HEK293T (cell line): Measurements from ENCODE around the gene C12orf76.

Experiments used
- CTCF ChIA-PET: fragments of 350-600 bp; formaldehyde crosslinking; extraction: SDS; loops from one replicate; lab custom pipeline; 2021; ENCODE audit warnings: antibody characterized with exemption, inconsistent platforms; lab: Yijun Ruan, JAX
- POLR2A ChIA-PET: fragments of 350-600 bp; formaldehyde crosslinking; extraction: SDS; loops from one replicate; lab custom pipeline; 2020; ENCODE audit warnings: antibody characterized with exemption, inconsistent platforms; lab: Yijun Ruan, JAX
- DNase-seq: peaks from one replicate; pipeline ENCODE4 v3.0.0; 2012; ENCODE audit warnings: mixed read lengths; ENCODE audit errors: extremely low spot score
- ARNT ChIP-seq: fragments of 450-650 bp; IDR thresholded peaks from 2 replicates; pipeline ENCODE4 v1.6.1; 2017; ENCODE audit warnings: mild to moderate bottlenecking
- BHLHE40 ChIP-seq: fragments of 450-650 bp; IDR thresholded peaks from 2 replicates; pipeline ENCODE4 v1.6.1; 2016; ENCODE audit warnings: mild to moderate bottlenecking, moderate library complexity, borderline replicate concordance
- CTBP1 ChIP-seq: fragments of 450-650 bp; IDR thresholded peaks from 2 replicates; pipeline ENCODE4 v1.6.1; 2016; ENCODE audit warnings: borderline replicate concordance
- ELF4 ChIP-seq: fragments of 450-650 bp; IDR thresholded peaks from 2 replicates; pipeline ENCODE4 v1.6.1; 2017; ENCODE audit warnings: antibody characterized with exemption
- FOXA1 ChIP-seq: fragments of 450-650 bp; IDR thresholded peaks from 2 replicates; pipeline ENCODE4 v1.6.1; 2016; ENCODE audit warnings: mild to moderate bottlenecking
- FOXK2 ChIP-seq: fragments of 450-650 bp; IDR thresholded peaks from 2 replicates; pipeline ENCODE4 v1.6.1; 2016; ENCODE audit warnings: mild to moderate bottlenecking
- FOXM1 ChIP-seq: fragments of 450-650 bp; IDR thresholded peaks from 2 replicates; pipeline ENCODE4 v1.6.1; 2017; ENCODE audit warnings: mild to moderate bottlenecking, borderline replicate concordance
- HDGF ChIP-seq: fragments of 450-650 bp; IDR thresholded peaks from 2 replicates; pipeline ENCODE4 v1.6.1; 2017; ENCODE audit warnings: antibody characterized with exemption, borderline replicate concordance
- L3MBTL2 ChIP-seq: fragments of 450-650 bp; conservative IDR thresholded peaks from 2 replicates; pipeline ENCODE4 v1.6.1; 2016; ENCODE audit warnings: mild to moderate bottlenecking
- LEF1 ChIP-seq: fragments of 450-650 bp; IDR thresholded peaks from 2 replicates; pipeline ENCODE4 v1.6.1; 2017; ENCODE audit warnings: mild to moderate bottlenecking, borderline replicate concordance
- NFRKB ChIP-seq: fragments of 450-650 bp; IDR thresholded peaks from 2 replicates; pipeline ENCODE4 v1.6.1; 2016; ENCODE audit warnings: mild to moderate bottlenecking, moderate library complexity
- SP1 ChIP-seq: fragments of 450-650 bp; IDR thresholded peaks from 2 replicates; pipeline ENCODE4 v1.6.1; 2017
- SUZ12 ChIP-seq: fragments of 450-650 bp; IDR thresholded peaks from 2 replicates; pipeline ENCODE4 v1.6.1; 2016; ENCODE audit warnings: mild to moderate bottlenecking
- TARDBP ChIP-seq: fragments of 450-650 bp; IDR thresholded peaks from 2 replicates; pipeline ENCODE4 v1.6.1; 2016
- ZNF384 ChIP-seq: fragments of 450-650 bp; IDR thresholded peaks from 2 replicates; pipeline ENCODE4 v1.6.1; 2016
- TF ChIP-seq, protein P1 (sequence below): fragments of 450-650 bp; IDR thresholded peaks from 2 replicates; pipeline ENCODE4 v1.6.1; 2016

Gene C12orf76

DNA sequence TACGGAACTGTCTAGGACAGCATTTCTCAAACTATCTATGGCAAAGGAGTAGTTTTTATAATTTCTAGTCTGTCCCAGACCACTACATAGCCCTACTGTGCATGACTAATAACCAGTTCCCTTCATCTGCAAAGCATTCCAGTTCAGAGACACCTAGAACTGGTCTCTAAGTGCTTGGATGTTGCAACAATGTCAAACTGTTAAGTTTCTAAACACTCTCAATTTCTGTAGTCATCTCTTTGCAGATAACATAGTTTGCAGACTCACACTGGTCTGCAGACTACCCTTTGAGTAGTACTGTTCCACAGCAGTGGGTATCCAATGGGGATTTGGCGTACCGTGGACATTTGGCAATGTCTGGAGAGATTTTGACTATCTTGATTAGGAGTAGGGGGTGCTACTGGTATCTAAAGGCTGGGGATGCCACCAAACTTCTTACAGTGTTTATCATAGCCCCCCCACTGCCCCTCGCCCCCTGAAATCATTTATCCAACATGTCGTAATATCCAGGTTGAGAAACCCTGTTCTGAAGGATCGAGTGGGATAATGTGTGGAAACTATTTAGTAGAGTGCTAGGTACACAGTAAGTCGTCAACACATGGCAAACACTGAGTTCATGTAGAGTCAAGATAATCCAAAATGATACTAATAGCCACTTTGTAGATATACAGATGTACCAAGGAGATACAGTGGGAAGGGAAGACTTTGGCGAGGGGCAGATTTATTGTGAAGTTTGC lies 1.7 kb downstream of the C12orf76 start:
- CTCF ChIA-PET, result interaction anchor here (0.6 kb wide), 1 partner anchor 53 kb away, joined by 3 read pairs; no protein-coding TSS in a partner anchor
- no peak for DNase-seq
- TF ChIP-seq FOXK2 (no peak), ZNF384 (no peak), ARNT (no peak), NFRKB (no peak), TARDBP (no peak), FOXM1 (no peak), BHLHE40 (no peak), ELF4 (no peak), FOXA1 (no peak), HDGF (no peak), SUZ12 (no peak), L3MBTL2 (no peak), LEF1 (no peak)
- TF ChIP-seq, protein P1, sequence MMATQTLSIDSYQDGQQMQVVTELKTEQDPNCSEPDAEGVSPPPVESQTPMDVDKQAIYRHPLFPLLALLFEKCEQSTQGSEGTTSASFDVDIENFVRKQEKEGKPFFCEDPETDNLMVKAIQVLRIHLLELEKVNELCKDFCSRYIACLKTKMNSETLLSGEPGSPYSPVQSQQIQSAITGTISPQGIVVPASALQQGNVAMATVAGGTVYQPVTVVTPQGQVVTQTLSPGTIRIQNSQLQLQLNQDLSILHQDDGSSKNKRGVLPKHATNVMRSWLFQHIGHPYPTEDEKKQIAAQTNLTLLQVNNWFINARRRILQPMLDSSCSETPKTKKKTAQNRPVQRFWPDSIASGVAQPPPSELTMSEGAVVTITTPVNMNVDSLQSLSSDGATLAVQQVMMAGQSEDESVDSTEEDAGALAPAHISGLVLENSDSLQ, result no peak
- POLR2A ChIA-PET, result no interaction called here

DNA sequence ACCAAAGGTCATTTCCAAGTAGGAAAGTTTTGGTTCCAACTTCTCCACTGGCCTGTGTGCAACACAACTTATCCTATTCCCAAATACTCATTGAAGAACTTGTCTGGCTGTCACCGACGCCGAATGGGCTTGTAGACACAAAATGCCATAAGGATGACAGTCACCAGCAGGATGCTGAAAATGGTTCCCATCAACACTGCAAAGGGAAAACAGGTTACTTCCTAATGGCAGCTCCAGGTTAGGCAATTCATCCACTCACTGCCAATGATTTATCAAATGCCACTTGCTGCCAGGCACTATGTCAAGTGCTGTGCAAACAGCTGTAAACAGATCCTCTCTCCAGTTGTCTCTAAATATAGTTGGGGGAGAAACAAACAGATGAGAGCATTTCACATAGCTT lies 6.1 kb downstream of the C12orf76 start:
- POLR2A ChIA-PET, result no interaction called here
- DNase-seq, result no peak
- CTCF ChIA-PET, result no interaction called here
- TF ChIP-seq L3MBTL2 (no peak), ZNF384 (no peak), CTBP1 (no peak), SP1 (no peak), FOXM1 (no peak), LEF1 (no peak), ELF4 (no peak), FOXK2 (no peak), ARNT (no peak), BHLHE40 (no peak), TARDBP (no peak), SUZ12 (no peak), NFRKB (no peak), HDGF (no peak), FOXA1 (no peak)
- TF ChIP-seq, protein P1, result no peak

DNA sequence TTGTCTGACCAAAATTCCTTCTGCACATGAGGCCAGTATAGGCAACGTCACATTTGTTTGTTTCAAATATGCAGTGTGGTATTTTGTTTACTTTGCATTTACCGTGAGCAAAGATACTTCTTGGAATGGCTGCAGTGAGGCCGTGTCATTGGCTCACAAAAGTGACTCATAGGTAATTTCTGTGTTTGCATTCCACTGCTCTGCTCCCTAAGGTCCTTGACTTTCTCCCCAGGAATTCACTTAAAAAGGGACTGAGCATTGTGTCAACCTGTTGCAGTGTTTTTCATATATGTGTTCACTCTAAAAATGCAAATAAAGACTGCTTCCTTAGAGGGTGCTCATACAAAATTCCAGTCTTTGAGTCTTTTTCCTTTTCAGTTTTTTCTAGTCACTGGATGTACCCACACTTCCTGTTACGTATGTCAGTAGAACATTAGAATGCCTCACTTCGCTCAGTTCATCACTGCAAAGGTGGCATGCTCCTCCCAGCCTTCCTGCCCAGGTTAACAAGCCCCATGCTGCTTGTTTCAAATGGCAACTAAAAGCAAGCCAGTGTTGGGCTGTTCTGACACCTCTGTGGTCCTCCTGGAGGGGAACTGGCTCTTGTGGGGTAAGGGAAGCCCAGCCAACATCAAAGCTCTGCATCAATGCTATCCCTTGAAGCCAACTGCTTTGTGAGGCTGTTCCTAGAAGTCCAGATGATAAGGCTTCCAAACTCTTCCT lies 9.1 kb downstream of the C12orf76 start:
- no peak for TF ChIP-seq HDGF
- TF ChIP-seq CTBP1, result no peak
- no peak for TF ChIP-seq ARNT
- no peak for TF ChIP-seq BHLHE40
- TF ChIP-seq SUZ12, result no peak
- DNase-seq, result no peak
- ChIA-PET POLR2A (no interaction called here), CTCF (interaction anchor here (0.6 to 1.2 kb wide), 2 partner anchors 15 to 385 kb away, joined by 3 to 4 read pairs; no protein-coding TSS in a partner anchor)

DNA sequence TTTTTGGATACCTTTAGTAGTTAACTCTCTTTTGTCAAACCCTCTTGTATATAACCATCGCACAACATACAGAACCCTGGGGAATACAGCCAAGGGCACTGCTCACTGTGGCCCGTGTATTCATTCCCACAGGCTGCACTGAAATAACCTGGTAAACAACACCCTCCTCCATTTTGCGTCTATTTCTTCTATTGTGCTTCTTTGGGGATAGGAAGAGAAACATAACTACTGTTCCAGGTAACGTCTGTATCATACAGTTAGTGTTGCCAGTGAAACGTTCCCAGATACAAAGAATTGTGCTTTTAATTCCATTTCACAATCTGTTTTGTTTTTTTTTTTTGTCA lies 9.6 kb downstream of the C12orf76 start:
- ChIA-PET POLR2A (no interaction called here), CTCF (no interaction called here)
- TF ChIP-seq HDGF (no peak), SP1 (no peak), CTBP1 (no peak)
- no peak for DNase-seq

DNA sequence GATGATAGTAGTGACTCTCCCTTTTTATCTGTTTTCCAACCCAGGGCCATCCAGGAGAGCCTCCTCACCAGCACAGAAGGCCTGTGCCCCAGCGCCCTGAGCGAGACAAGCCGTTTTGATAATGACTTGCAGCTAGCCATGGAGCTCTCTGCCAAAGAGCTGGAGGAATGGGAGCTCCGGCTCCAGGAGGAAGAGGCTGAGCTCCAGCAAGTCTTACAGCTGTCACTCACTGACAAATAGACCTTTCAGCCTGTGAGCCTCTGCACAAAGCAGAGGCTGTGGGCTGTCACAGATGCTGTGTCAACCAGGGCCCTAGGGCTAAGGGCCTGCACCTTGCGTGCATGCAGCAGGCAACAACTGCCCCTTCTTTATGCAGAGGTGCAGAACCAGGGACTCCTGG lies 11.0 kb downstream of the C12orf76 start:
- ChIA-PET CTCF (interaction anchor here (0.8 kb wide), 1 partner anchor 13 kb away, joined by 6 read pairs; no protein-coding TSS in a partner anchor), POLR2A (no interaction called here)
- TF ChIP-seq, protein P1, result no peak
- no peak for TF ChIP-seq FOXA1
- no peak for TF ChIP-seq LEF1
- TF ChIP-seq L3MBTL2, result no peak
- TF ChIP-seq ELF4, result no peak
- TF ChIP-seq BHLHE40, result no peak
- TF ChIP-seq FOXK2, result no peak
- no peak for TF ChIP-seq SP1
- no peak for TF ChIP-seq NFRKB
- no peak for DNase-seq

DNA sequence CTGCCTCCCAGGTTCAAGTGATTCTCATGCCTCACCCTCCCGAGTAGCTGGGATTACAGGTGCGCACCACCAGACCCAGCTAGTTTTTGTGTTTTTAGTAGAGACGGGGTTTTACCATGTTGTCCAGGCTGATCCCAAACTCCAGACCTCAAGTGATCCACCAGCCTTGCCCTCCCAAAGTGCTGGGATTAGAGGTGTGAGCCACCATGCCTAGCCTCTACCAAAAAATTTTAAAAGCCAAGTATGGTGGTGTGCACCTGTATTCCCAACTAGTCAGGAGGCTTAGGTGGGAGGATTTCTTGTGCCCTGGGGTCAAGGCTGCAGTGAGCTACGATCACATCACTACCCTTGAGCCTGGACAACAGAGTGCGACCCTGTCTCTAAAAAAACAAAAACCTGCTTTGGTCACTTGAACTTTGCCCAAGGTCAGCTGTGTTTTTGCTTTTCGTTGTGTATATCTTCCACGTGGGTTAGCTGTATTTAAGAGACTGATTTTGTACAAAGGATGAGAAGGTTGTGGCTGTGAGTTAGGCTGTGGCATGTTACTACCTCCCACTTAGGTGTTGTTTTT lies 12.7 kb downstream of the C12orf76 start:
- ChIA-PET CTCF (interaction anchor here (0.6 kb wide), 1 partner anchor 35 kb away, joined by 4 read pairs; no protein-coding TSS in a partner anchor), POLR2A (no interaction called here)
- TF ChIP-seq BHLHE40 (no peak), SUZ12 (no peak), SP1 (no peak), HDGF (no peak), FOXM1 (no peak), ZNF384 (no peak), CTBP1 (no peak), LEF1 (no peak), L3MBTL2 (no peak), FOXK2 (no peak), FOXA1 (no peak), ELF4 (no peak), ARNT (no peak), NFRKB (no peak), TARDBP (no peak)
- TF ChIP-seq, protein P1, result no peak
- no peak for DNase-seq
